Liver (tissue), 9 donors: ENCODE measurements around the gene STIM1. TPM values are rescaled to one million over a fixed set of nuclear protein-coding genes. Genes with fewer than 3 reads are reported as not detected.

Source experiments
- DNase-seq: peaks from one replicate; pipeline ENCODE4 v3.0.0-alpha.2; 2017; ENCODE audit warnings: low spot score
- H3K27ac ChIP-seq, 2 donors: one replicate each; pipeline ENCODE4 v1.7.0; 2013; ENCODE audit warnings: inconsistent platforms in 2 of 2, low read length in 2 of 2, control low read depth in 1 of 2, low read depth in 1 of 2, mild to moderate bottlenecking in 1 of 2
- H3K27me3 ChIP-seq, 4 donors: one replicate each; pipeline versions ENCODE4 v1.6.1 to v1.7.0; 2013; ENCODE audit warnings: low read length in 3 of 4, inconsistent platforms in 1 of 4, mild to moderate bottlenecking in 1 of 4, moderate library complexity in 1 of 4; ENCODE audit not compliant: control insufficient read depth in 4 of 4, insufficient read depth in 4 of 4
- H3K36me3 ChIP-seq, 4 donors: one replicate each; pipeline versions ENCODE4 v1.6.1 to v1.7.0; 2013; ENCODE audit warnings: low read length in 3 of 4, mild to moderate bottlenecking in 3 of 4, low read depth in 1 of 4, moderate library complexity in 1 of 4; ENCODE audit not compliant: control insufficient read depth in 4 of 4, insufficient read depth in 3 of 4
- H3K4me1 ChIP-seq, 4 donors: one replicate each; pipeline versions ENCODE4 v1.6.1 to v1.7.0; 2013; ENCODE audit warnings: low read length in 3 of 4, mild to moderate bottlenecking in 3 of 4, moderate library complexity in 1 of 4; ENCODE audit not compliant: control insufficient read depth in 4 of 4, insufficient read depth in 4 of 4
- H3K4me3 ChIP-seq, 3 donors: one replicate each; pipeline versions ENCODE4 v1.6.1 to v1.7.0; 2013; ENCODE audit warnings: low read length in 3 of 3, control low read depth in 1 of 3, low read depth in 1 of 3, mild to moderate bottlenecking in 1 of 3
- H3K9ac ChIP-seq, 2 donors: one replicate each; pipeline ENCODE4 v1.7.0; 2013; ENCODE audit warnings: low read length in 2 of 2, mild to moderate bottlenecking in 2 of 2, moderate library complexity in 2 of 2, control low read depth in 1 of 2, low read depth in 1 of 2
- H3K9me3 ChIP-seq, 4 donors: one replicate each; pipeline versions ENCODE4 v1.6.1 to v1.7.0; 2013; ENCODE audit warnings: low read length in 3 of 4; ENCODE audit not compliant: control insufficient read depth in 4 of 4
- ATF3 ChIP-seq: IDR thresholded peaks from 2 replicates; pipeline ENCODE4 v1.6.1; 2016; ENCODE audit warnings: antibody characterized with exemption
- CTCF ChIP-seq: fragments of 150-350 bp; IDR thresholded peaks from 2 replicates; pipeline ENCODE4 v1.5.1; 2017; ENCODE audit warnings: improper control_type of control experiment, low read depth, low read length; ENCODE audit not compliant: missing input control
- HNF4A ChIP-seq, 2 donors: conservative IDR thresholded peaks; 2 replicates each; pipeline ENCODE4 v1.6.1; 2016; ENCODE audit warnings: antibody characterized with exemption in 2 of 2, mild to moderate bottlenecking in 2 of 2
- HNF4G ChIP-seq: IDR thresholded peaks from 2 replicates; pipeline ENCODE4 v1.6.1; 2016; ENCODE audit warnings: antibody characterized with exemption
- NR2F2 ChIP-seq: IDR thresholded peaks from 2 replicates; pipeline ENCODE4 v1.6.1; 2016; ENCODE audit warnings: antibody characterized with exemption
- RAD21 ChIP-seq, 2 donors: IDR thresholded peaks; 2 replicates each; pipeline ENCODE4 v1.6.1; 2016; ENCODE audit warnings: antibody characterized with exemption in 2 of 2, mild to moderate bottlenecking in 2 of 2
- REST ChIP-seq: IDR thresholded peaks from 2 replicates; pipeline ENCODE4 v1.6.1; 2016; ENCODE audit warnings: antibody characterized with exemption, mild to moderate bottlenecking
- RXRA ChIP-seq, 2 donors: IDR thresholded peaks; 2 replicates each; pipeline ENCODE4 v1.6.1; 2017 to 2018; ENCODE audit warnings: antibody characterized with exemption in 2 of 2, mild to moderate bottlenecking in 1 of 2
- SP1 ChIP-seq: IDR thresholded peaks from 2 replicates; pipeline ENCODE4 v1.6.1; 2018; ENCODE audit warnings: antibody characterized with exemption, mild to moderate bottlenecking
- ZBTB33 ChIP-seq: IDR thresholded peaks from 2 replicates; pipeline ENCODE4 v1.6.1; 2016; ENCODE audit warnings: antibody characterized with exemption
- WGBS: extraction: QIAGEN DNeasy Blood & Tissue Kit; methylation state at CpG from one replicate; pipeline ENCODE4 v1.1.7; 2013; 5-methylcytosine and 5-hydroxymethylcytosine counted together
- polyA plus RNA-seq, 2 donors: library from polyadenylated mRNA; stranded (reverse) in 1 of 2; unstranded in 1 of 2; fragments of 200-250 nt in 1 of 2; fragments of >200 nt in 1 of 2; fragmentation: Nextera tagmentation in 1 of 2; extraction: Ambion mirVana in 1 of 2; gene quantifications; one replicate each; pipeline versions ENCODE4 v1.2.1 to v1.2.3, GENCODE V29; 2013 to 2015
- total RNA-seq, 2 donors: library from RNA; depleted of rRNA; stranded (reverse); fragments of >200 nt; gene quantifications; one replicate each; pipeline ENCODE4 v1.2.3, GENCODE V29; 2014
- donor health status: healthy.
- donor health status: healthy.
- donor health status: healthy.
- donor health status: healthy.
- donor health status: healthy.

The STIM1 gene
- total and polyA plus RNA-seq, 4 donors, result 19.7 to 42.9 (median 25.1) TPM

GRCh38 chr11:3890014-3890413, 34.5 kb downstream of the STIM1 start:
- H3K4me3 ChIP-seq, result no peak overlapping the region
- no peak for DNase-seq
- peak overlapping the region; percentile 19 to 28 for H3K27ac ChIP-seq
- no peaks in the 10 kb centered on the region for H3K9me3 ChIP-seq
- peaks cover 0 to 2% (median 0%) of the 10 kb centered on the region in 4 donors for H3K36me3 ChIP-seq
- H3K4me1 ChIP-seq, result peaks cover 10 to 44% (median 22%) of the 10 kb centered on the region in 4 donors
- no peak for TF ChIP-seq ZBTB33
- peak; percentile 43 to 66 for TF ChIP-seq RXRA (IDR thresholded peaks at IDR 0.05)
- peak; percentile 29 for TF ChIP-seq HNF4G
- TF ChIP-seq RAD21 (IDR thresholded peaks at IDR 0.05), result peak in 1 of 2 donors; percentile 41
- peak; percentile 17 for TF ChIP-seq SP1
- TF ChIP-seq NR2F2, result no peak
- no peak for TF ChIP-seq REST
- peak; percentile 81 to 85 for TF ChIP-seq HNF4A (conservative IDR thresholded peaks at IDR 0.05)
- no peak for TF ChIP-seq CTCF
- no peak for TF ChIP-seq ATF3
- no peaks in the 10 kb centered on the region for H3K27me3 ChIP-seq
- 65% methylated on average over 2 of the region's 2 CpGs for WGBS
- no peak overlapping the region for H3K9ac ChIP-seq

GRCh38 chr11:3890806-3891205, 35.3 kb downstream of the STIM1 start:
- TF ChIP-seq REST, result no peak
- no peak for TF ChIP-seq HNF4G
- no peak for TF ChIP-seq RXRA (IDR thresholded peaks at IDR 0.05)
- no peak for TF ChIP-seq SP1
- Histone ChIP-seq H3K36me3 (peaks cover 0 to 2% (median 0%) of the 10 kb centered on the region in 4 donors), H3K9me3 (no peaks in the 10 kb centered on the region), H3K4me3 (no peak overlapping the region), H3K27ac (no peak overlapping the region), H3K4me1 (peaks cover 10 to 47% (median 21%) of the 10 kb centered on the region in 4 donors), H3K9ac (no peak overlapping the region), H3K27me3 (no peaks in the 10 kb centered on the region)
- no peak for DNase-seq
- WGBS, result 97% methylated on average over 1 of the region's 1 CpG
